Heart right ventricle (tissue), 16 donors: ENCODE results near the gene LRRC2. TPM values are rescaled to one million over a fixed set of nuclear protein-coding genes. Genes with fewer than 3 reads are reported as not detected.
A peak's percentile ranks its signal among the peaks of the same experiment; 100 is the strongest.

ENCODE experiments used
- ATAC-seq, 8 donors: fragments of 200-7000 bp; cut with Tn5 transposase; one replicate each; pipeline ENCODE4 v1.9.1; 2020; ENCODE audit warnings: mild to moderate bottlenecking in 8 of 8, moderate library complexity in 8 of 8, moderate number of reproducible peaks in 1 of 8
- DNase-seq, 2 donors: peaks; one replicate each; pipeline ENCODE4 v3.0.0-alpha.2; 2020
- H3K27ac ChIP-seq, 10 donors: fragments of 200-600 bp; sonication (generic) in 2 of 10; one replicate each; pipeline versions ENCODE4 v1.5.0 to v1.8.0; 2020 to 2022; ENCODE audit warnings: mild to moderate bottlenecking in 3 of 10
- H3K27me3 ChIP-seq, 7 donors: fragments of 200-600 bp; one replicate each; pipeline ENCODE4 v1.8.0; 2021 to 2022; ENCODE audit warnings: mild to moderate bottlenecking in 2 of 7
- H3K36me3 ChIP-seq, 9 donors: fragments of 200-600 bp; sonication (generic) in 1 of 9; one replicate each; pipeline versions ENCODE4 v1.5.0 to v1.8.0; 2020 to 2022; ENCODE audit warnings: mild to moderate bottlenecking in 2 of 9
- H3K4me1 ChIP-seq, 9 donors: fragments of 200-600 bp; sonication (generic) in 1 of 9; one replicate each; pipeline versions ENCODE4 v1.5.0 to v1.8.0; 2020 to 2022; ENCODE audit warnings: mild to moderate bottlenecking in 4 of 9
- H3K4me3 ChIP-seq, 10 donors: fragments of 200-600 bp; sonication (generic) in 2 of 10; one replicate each; pipeline versions ENCODE4 v1.5.0 to v1.8.0; 2020 to 2022; ENCODE audit warnings: mild to moderate bottlenecking in 7 of 10, moderate library complexity in 2 of 10
- H3K9me3 ChIP-seq, 11 donors: fragments of 200-600 bp in 10 of 11; sonication (generic) in 2 of 11; one replicate each; pipeline versions ENCODE4 v1.5.0 to v1.8.0; 2013 to 2022; ENCODE audit warnings: mild to moderate bottlenecking in 2 of 11, control low read depth in 1 of 11, moderate library complexity in 1 of 11
- WGBS, 2 donors: extraction: QIAGEN DNeasy Blood & Tissue Kit; methylation state at CpG; one replicate each; pipeline ENCODE4 v1.1.7; 2013; ENCODE audit warnings: inconsistent platforms in 1 of 2; 5-methylcytosine and 5-hydroxymethylcytosine counted together
- intact Hi-C, 10 donors: fragments of 100-400 bp; cut with DNase I; formaldehyde crosslinking; loops; one replicate each; pipeline versions ENCODE4 v1.11.1 to v1.14.2; 2022
- polyA plus RNA-seq, 2 donors: library from polyadenylated mRNA; stranded (reverse); fragments of 200-250 nt; gene quantifications; one replicate each; pipeline ENCODE4 v1.2.3, GENCODE V29; 2013
- total RNA-seq, 10 donors: library from RNA; stranded (reverse); fragmentation: NEBNext Ultra II Directional in 3 of 10; extraction: Animal tissue kit (Norgen Biotek cat#: 25700) in 3 of 10; gene quantifications; one replicate each; pipeline versions ENCODE4 v1.2.1 to v1.2.4, GENCODE V29; 2021 to 2023
- TF ChIP-seq, protein P1 (sequence below), 9 donors: fragments of 200-600 bp; sonication (generic) in 2 of 9; IDR thresholded peaks; one replicate each; pipeline versions ENCODE4 v1.5.0 to v1.8.0; 2021 to 2022; ENCODE audit warnings: antibody characterized with exemption in 9 of 9, mild to moderate bottlenecking in 5 of 9, moderate library complexity in 1 of 9
- donor health status: Arrhythmogenic right ventricular cardiomyopathy.
- donor health status: ischemic (EF 13 %, LVEDD 7.1; RV severe dilation, severe dysfunction).
- donor health status: healthy with polysubstance abuse.
- donor health status: DM: no; HTN: yes; CAD: no.
- donor health status: DM: no; HTN: no; CAD: no.
- donor health status: ischemic (EF 25% LVEDD 6.9; RV normal size, moderate dysfunction).
- donor health status: ischemic (EF 25% LVEDD 5.7; RV mildly dilated, moderate dysfunction).
- donor health status: healthy.
- donor health status: DM: yes; HTN: yes; CAD: no.
- donor health status: Ischemic cardiomyopathy.
- donor health status: ischemic (EF 35%, LVEDD 5.7; RV mildly dilated, moderate dysfunction).
- donor health status: nonischemic (EF 11% LVEDD 7.7; RV severe dilation, severe dysfunction).
- donor health status: DM: yes; HTN: yes; CAD: no.
- donor health status: PGD.
- donor health status: ischemic (EF 29% LVEDD 5.4; RV normal size, mild dysfunction).
- donor health status: nonischemic (EF 23%, LVEDD 6.1; RV moderate dilation, normal function).

Gene LRRC2
- total and polyA plus RNA-seq, 12 donors: 10.7 to 163 (median 125) TPM

DNA sequence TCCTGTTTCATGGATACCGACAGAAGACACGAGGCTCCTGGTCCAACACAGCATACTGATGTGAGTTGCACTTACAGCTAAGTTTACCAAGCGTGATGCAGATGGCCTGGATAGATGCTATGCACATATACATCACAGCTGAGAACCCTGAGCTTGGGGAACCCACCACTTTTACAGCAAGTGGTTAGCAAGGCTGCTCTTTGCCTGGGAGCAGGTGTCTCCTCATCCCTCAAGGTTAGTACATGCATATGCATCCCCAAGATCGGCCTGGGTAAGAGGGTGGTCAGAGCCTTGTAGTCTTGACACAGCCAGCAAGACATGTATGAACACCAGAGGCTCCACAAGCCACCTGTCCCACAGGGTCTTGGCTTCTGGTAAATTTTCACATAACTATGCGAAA is 28.3 kb downstream of the LRRC2 start:
- Histone ChIP-seq H3K4me3 (no peak overlapping the region), H3K4me1 (peaks cover 0 to 28% (median 10%) of the 10 kb centered on the region in 9 donors), H3K27ac (peak overlapping the region in 1 of 10 donors; percentile 57), H3K9me3 (no peaks in the 10 kb centered on the region), H3K27me3 (no peaks in the 10 kb centered on the region), H3K36me3 (peaks cover 0 to 60% (median 5%) of the 10 kb centered on the region in 9 donors)
- WGBS, 2 donors: 92 to 95% methylated on average over 5 of the region's 5 CpGs
- TF ChIP-seq, protein P1, sequence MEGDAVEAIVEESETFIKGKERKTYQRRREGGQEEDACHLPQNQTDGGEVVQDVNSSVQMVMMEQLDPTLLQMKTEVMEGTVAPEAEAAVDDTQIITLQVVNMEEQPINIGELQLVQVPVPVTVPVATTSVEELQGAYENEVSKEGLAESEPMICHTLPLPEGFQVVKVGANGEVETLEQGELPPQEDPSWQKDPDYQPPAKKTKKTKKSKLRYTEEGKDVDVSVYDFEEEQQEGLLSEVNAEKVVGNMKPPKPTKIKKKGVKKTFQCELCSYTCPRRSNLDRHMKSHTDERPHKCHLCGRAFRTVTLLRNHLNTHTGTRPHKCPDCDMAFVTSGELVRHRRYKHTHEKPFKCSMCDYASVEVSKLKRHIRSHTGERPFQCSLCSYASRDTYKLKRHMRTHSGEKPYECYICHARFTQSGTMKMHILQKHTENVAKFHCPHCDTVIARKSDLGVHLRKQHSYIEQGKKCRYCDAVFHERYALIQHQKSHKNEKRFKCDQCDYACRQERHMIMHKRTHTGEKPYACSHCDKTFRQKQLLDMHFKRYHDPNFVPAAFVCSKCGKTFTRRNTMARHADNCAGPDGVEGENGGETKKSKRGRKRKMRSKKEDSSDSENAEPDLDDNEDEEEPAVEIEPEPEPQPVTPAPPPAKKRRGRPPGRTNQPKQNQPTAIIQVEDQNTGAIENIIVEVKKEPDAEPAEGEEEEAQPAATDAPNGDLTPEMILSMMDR (IDR thresholded peaks at IDR 0.05): no peak
- intact Hi-C loops: no loop called here
- ATAC-seq (no peak), DNase-seq (no peak)

DNA sequence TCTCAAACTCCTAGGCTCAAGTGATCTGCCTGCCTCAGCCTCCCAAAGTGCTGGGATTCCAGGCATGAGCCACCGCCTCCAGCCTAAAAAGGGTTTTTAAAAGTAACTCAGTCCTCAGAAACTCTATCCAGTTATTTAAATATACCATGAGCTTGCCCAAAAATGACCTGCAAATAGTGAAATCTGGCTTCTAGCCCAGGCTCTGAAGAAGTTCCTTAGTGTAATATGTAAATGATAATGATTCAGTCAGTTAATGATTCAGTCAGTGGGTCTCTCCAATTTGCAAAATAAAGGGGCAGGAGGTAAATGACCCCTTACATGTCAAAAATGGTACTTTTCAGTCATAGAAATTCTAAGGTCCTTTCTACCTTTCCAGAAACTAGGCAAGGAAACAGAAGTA is 28.8 kb downstream of the LRRC2 start:
- Histone ChIP-seq H3K27ac (no peak overlapping the region), H3K27me3 (no peaks in the 10 kb centered on the region), H3K4me1 (peaks cover 0 to 28% (median 10%) of the 10 kb centered on the region in 9 donors), H3K36me3 (peaks cover 0 to 64% (median 5%) of the 10 kb centered on the region in 9 donors), H3K9me3 (no peaks in the 10 kb centered on the region), H3K4me3 (no peak overlapping the region)
- intact Hi-C loops: no loop called here
- ATAC-seq (no peak), DNase-seq (no peak)
- WGBS, 2 donors: 86 to 93% methylated on average over 1 of the region's 1 CpG
- TF ChIP-seq, protein P1 (IDR thresholded peaks at IDR 0.05): no peak

DNA sequence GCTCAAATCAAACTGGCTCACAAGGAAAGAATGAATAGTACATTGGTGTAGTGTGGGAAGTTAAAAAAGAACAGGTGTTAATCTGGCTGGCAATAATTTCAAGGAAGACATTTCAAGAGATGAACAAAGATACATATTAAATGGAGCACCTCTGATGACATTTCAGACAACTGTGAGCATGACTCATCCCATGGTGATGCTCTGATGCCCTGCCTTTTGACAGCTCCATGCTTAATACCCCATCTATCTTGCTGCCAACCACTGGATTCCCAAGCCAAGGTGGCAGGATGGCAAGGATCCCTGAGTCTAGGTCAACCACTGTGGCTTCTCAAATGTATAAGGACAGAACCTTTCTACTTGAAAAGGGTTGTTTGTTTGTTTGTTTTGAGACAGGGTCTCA is 29.3 kb downstream of the LRRC2 start:
- ATAC-seq (no peak), DNase-seq (no peak)
- Histone ChIP-seq H3K27me3 (no peaks in the 10 kb centered on the region), H3K9me3 (no peaks in the 10 kb centered on the region), H3K27ac (no peak overlapping the region), H3K4me3 (no peak overlapping the region), H3K4me1 (peaks cover 0 to 24% (median 10%) of the 10 kb centered on the region in 9 donors), H3K36me3 (peaks cover 0 to 70% (median 5%) of the 10 kb centered on the region in 9 donors)
- TF ChIP-seq, protein P1 (IDR thresholded peaks at IDR 0.05): no peak
- intact Hi-C loops: no loop called here

DNA sequence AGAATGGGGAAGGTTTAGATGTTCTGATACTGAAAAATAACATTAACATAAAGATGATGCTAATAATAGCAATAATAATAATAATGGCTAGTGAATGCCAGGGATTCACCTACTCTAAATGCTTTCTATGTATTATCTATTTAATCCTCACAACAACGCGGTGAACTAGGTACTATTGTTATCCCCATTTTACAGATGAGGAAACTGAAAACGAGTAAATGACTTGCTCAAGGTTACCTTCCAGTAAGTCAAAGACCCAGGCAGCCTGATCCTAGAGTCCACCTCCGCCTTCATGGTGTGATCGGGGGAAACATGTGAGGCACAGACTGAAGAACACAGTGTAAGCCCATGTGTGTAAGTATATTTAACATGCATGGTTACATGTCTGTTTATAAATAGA is 30.4 kb downstream of the LRRC2 start:
- H3K27me3 ChIP-seq: no peaks in the 10 kb centered on the region
- WGBS, 2 donors: 93 to 96% methylated on average over 5 of the region's 5 CpGs
- no peak for DNase-seq
- TF ChIP-seq, protein P1 (IDR thresholded peaks at IDR 0.05): no peak
- H3K4me1 ChIP-seq: peaks cover 0 to 22% (median 10%) of the 10 kb centered on the region in 9 donors
- no peaks in the 10 kb centered on the region for H3K9me3 ChIP-seq
- no peak overlapping the region for H3K27ac ChIP-seq
- no peak for ATAC-seq
- H3K36me3 ChIP-seq: peaks cover 0 to 78% (median 5%) of the 10 kb centered on the region in 9 donors
- intact Hi-C loops: no loop called here
- no peak overlapping the region for H3K4me3 ChIP-seq
